NCI-H1105 (cell line): ENCODE results near the gene ZNF367.
A peak's percentile ranks its signal among the peaks of the same experiment; 100 is the strongest.
"Not testable (repeated sequence)": the region's sequence is repeated elsewhere in the genome, so short reads cannot be mapped to it uniquely, and the experiment has no call there.

Experiments
- DNase-seq: peaks from one replicate; lab custom pipeline; 2025; lab: John Stamatoyannopoulos, UW

ZNF367 gene

DNA sequence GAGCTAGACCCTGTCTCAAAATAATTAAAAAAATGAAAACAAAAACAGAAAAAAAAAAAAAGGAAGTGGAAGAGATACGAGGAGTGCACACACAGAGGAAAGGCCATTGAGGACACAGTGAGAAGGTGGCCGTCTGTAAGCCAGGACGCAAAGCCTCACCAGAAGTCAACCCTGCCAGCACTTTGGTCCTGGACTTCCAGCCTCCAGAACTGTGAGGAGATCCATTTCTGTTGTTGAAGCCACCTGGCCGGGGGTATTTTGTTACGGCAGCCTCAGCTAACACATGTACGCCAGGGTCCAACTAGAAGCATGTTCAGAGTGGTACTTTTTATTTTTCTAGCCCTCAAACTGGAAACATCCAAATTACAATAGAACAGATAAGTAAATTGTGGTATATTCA is 56.5 kb downstream of the ZNF367 start:
- DNase-seq = no peak

DNA sequence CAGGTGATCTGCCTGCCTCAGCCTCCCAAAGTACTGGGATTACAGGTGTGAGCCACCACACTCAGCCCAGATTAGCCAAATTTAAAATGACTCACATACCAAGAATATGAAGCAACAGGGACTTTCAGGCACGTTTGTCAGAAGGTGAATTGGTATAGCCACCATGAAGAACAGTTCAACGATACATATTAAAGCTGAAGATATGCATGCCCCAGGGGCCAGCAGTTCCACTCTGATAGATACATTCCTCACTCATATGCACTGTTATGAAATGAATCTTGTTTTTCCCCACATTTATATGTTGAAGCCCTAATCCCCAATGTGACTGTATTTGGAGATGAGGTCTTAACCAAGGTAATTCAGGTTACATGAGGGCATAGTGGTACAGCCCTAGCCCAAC is 57.2 kb downstream of the ZNF367 start:
- DNase-seq = no peak

DNA sequence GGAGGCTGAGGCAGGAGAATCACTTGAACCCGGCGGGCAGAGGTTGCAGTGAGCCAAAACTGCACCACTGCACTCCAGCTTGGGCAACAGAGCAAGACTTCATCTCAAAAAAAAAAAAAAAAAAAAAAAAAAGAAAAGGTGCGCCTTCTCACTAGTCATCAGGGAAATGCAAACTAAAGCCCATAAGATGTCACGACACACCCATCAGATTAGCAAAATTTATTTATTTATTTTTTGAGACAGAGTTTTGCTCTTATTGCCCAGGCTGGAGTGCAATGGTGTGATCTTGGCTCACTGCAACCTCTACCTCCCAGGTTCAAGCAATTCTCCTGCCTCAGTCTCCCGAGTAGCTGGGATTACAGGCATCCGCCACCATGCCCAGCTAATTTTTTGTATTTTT is 57.6 kb downstream of the ZNF367 start:
- DNase-seq = not testable (repeated sequence)

DNA sequence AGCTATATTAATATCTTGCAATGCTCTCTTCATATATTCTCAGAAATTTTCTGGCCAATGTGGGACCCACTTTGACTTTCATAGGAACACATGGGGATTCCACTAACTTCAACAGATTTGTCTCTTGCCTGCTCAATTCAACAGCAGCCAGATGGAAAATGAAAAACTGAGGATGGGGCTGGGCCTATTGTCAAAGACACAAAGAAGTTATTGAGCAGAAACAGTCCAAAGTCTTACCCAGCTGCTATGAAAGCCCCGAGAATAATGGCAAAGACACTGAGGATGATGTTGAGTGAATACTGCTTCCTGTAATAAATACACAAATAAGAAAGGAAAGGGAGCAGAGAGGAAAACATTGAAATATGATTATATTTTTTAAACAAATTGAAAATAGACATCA is 67.3 kb downstream of the ZNF367 start:
- DNase-seq = no peak

DNA sequence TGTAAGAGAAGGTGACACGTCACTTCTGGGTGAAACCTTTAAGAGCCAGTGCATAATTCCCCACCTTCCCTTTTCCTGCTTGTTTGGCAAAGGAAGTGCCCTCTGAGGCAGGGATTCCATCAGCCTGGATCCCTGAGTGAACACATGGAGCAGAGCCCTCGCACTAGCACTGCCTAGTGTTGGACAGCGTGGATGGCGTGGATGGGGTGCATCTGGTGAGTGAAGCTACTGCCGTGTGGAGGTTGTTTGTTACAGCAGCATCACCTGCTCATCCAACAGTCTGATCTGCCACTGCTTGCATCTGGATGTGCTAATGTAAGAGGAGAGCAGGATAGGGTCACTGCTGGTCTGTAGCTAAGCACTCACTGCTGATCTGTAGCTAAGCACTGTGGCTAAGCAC is 69.9 kb downstream of the ZNF367 start:
- DNase-seq = no peak

DNA sequence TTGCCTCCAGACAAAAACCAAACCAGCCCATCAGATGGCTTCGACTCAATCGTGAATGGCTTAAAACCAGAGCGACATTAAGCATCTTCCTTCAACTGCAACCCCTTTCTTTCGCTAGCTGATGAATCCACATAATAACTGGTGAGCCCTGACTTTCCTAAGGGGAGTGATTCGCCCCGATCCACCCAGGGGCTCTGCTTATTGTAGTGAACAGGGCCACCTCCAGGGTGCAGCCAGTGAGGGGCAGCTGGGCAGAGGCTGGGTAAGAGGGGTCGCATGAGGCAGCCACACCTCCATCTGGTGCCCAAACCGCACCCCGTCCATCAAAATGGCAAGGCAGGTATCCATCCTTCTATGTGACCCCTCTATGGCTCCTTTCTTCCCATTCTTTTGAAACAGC is 72.6 kb downstream of the ZNF367 start:
- no peak for DNase-seq

DNA sequence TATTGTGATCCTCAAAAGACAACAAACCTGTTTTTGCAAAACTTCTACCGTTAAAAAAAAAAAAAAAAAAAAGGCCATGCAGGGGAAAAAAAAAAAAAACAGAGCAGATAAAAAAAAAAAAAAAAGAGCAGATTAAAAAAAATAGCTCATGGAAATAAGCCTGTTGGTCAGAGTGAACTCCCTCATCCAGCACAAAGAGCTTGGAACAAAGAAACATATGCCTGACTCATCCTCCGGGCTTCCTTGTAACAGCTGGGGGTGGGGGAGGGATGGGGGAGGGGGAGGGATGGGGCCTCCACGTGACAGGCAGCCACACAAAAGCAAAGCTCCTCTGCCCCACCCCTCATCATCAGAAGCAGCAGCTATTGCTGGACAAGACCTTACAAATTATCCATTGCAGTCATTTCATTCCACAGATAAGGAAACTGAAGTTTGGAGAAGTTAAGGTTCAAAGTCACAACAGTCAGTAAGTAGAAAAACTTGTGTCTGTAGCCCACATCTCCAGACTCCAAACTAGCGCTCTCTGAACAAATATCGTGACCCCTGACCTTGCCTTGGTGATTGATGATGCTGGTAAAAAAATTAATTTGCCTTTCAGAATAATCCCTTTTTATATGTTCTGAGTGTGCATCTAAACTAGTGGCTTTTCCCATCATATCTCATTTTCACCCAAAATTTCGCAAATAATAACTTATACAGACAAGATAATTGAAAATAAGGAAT is 73.6 kb downstream of the ZNF367 start:
- peak; percentile 25 for DNase-seq

DNA sequence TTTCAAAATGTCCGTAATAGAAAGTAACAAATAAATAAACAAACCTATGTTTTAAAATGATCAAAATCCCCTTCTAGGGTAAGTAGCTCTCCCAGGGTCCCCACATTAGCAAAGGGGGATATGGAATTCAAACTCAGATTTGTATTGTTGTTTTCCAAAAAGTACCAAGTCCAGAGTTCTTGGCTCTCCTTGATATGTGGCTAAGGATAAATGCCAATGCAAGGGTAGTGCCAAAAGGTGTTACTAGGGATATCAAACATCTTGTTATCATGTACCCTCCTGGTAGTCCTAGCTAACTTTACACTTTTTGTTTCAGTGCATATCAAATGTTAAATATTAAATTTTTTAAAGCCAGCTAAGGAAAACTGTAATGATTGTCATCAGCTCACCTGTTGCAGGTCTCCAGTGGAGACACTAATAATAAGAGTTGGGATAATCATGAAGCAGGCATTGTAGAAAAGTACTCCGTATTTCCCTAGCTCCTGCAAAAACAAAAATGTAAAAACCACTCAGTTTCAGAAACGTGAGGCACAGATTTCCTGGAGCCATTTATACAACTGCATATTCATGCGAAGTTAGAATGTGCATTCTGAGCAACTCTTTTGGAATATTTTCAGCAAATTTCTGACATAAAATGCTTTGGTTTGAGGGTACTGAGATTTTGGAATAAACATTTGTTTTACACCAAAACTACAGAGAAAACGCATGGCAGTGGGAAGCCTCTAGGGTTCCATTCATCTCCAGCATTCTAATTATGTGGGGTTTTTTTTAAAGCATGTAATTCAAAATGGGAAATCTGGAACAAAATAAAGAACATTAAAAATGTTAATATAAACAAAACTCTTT is 74.4 kb downstream of the ZNF367 start:
- no peak for DNase-seq

DNA sequence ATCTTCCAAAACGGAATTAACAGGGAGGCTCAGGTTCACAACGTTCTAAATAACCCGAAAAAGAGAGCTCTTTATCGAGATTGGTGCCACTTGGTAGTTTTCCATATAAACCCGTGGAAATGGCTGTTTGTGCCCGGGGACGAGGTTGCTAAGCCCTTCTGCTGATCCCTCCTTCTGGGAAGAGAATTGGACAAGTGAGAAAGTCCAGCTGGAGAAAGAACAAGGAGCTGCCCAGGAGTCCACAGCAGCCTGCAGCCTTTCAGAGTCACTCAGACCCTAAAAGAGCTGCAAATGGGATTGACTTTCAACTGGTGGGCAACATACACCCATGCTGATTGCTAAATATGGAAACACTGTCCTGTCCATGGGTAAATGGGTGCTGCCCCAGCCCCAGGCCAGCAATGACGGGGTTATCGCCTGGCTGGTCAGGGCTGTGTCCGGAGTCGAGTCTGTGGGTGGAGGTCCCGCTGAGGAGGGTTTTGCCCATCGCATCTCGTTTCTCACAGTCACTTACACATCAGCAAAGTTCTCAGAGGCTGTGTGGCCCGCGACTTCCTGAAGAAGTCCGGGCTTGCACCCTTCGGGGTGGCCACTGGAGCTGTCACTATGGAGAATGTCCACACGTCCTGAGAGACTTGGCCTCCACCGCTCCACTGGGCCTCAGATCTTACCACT is 75.5 kb downstream of the ZNF367 start:
- no peak for DNase-seq

DNA sequence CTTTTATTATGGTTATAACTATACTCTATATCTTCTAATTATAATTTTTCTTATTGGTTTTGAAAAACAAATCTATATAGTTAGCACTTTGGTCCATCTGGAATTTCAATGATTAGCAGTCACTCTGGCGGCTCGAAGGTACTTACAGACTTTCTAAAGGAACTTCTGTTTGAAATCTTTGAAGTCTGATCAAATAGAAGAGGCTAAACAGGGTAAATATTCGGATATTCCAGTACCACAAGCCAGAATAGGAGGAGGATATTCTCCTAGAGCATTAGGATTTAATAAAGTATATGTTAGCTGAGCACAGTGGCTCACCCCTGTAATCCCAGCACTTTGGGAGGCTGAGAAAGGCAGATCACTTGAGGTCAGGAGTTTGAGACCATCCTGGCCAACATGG is 77.5 kb downstream of the ZNF367 start:
- no peak for DNase-seq

DNA sequence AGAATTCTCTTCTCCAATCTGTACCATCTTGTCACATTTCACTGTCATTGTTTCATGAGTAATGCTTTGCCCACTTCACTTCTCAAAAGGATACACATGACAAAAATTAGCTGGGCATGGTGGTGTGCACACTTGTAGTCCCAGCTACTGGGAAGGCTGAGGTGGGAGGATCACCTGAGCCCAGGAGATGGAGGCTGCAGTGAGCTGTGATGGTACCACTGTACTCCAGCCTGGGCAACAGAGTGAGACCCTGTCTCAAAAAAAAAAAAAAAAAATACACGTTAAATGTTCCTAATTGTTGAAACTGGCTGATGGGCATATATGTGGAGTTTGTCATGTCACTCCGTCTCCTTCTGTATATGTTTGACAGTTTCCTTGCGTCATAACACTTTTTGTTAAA is 79.9 kb downstream of the ZNF367 start:
- DNase-seq = no peak
